ENCODE data around the gene HLCS.

Gene HLCS

GRCh38 chr21:36904093-36904666 lies 62.3 kb downstream of the HLCS start:
- CTCF ChIA-PET: interaction anchor here (1.8 to 3.1 kb wide), 2 partner anchors 11 to 14 kb away, joined by 4 to 10 read pairs; no protein-coding TSS in a partner anchor
- DNase-seq (ENCODE audit: low read depth, low spot score): no peak
- POLR2A ChIA-PET: no interaction called here
- TF ChIP-seq CTCF (IDR thresholded peaks at IDR 0.05; ENCODE audit: insufficient read depth, low read length, missing control alignments): no peak
- H3K4me3 ChIP-seq (ENCODE audit: low read depth, low read length): no peak overlapping the region

GRCh38 chr21:36902793-36903192 lies 63.7 kb downstream of the HLCS start:
- ChIA-PET CTCF (interaction anchor here (1.8 to 3.1 kb wide), 2 partner anchors 9 to 15 kb away, joined by 4 to 10 read pairs; no protein-coding TSS in a partner anchor), POLR2A (no interaction called here)
- H3K4me3 ChIP-seq (ENCODE audit: low read depth, low read length): no peak overlapping the region
- DNase-seq (ENCODE audit: low read depth, low spot score): no peak
- TF ChIP-seq CTCF (IDR thresholded peaks at IDR 0.05; ENCODE audit: insufficient read depth, low read length, missing control alignments): no peak

GRCh38 chr21:36902331-36902730 lies 64.1 kb downstream of the HLCS start:
- TF ChIP-seq CTCF (IDR thresholded peaks at IDR 0.05; ENCODE audit: insufficient read depth, low read length, missing control alignments): no peak
- CTCF ChIA-PET: interaction anchor here (1.8 to 3.1 kb wide), 2 partner anchors 9 to 15 kb away, joined by 4 to 10 read pairs; no protein-coding TSS in a partner anchor

GRCh38 chr21:36901575-36901974 lies 64.9 kb downstream of the HLCS start:
- ChIA-PET CTCF (no interaction called here), POLR2A (no interaction called here)
- no peak for DNase-seq (ENCODE audit: low read depth, low spot score)
- TF ChIP-seq CTCF (IDR thresholded peaks at IDR 0.05; ENCODE audit: insufficient read depth, low read length, missing control alignments): no peak
- no peak overlapping the region for H3K4me3 ChIP-seq (ENCODE audit: low read depth, low read length)

More at GRCh38 chr21:36902331-36902730, 64.1 kb downstream of the HLCS start:
- H3K4me3 ChIP-seq (ENCODE audit: low read depth, low read length): no peak overlapping the region
- DNase-seq (ENCODE audit: low read depth, low spot score): no peak
- POLR2A ChIA-PET: no interaction called here

GRCh38 chr21:36893581-36893980 lies 72.9 kb downstream of the HLCS start:
- no peak for DNase-seq (ENCODE audit: low read depth, low spot score)
- TF ChIP-seq CTCF (IDR thresholded peaks at IDR 0.05; ENCODE audit: insufficient read depth, low read length, missing control alignments): no peak
- ChIA-PET CTCF (interaction anchor here (1.1 kb wide), 1 partner anchor 10 kb away, joined by 4 read pairs; no protein-coding TSS in a partner anchor), POLR2A (no interaction called here)
- no peak overlapping the region for H3K4me3 ChIP-seq (ENCODE audit: low read depth, low read length)

- no peak for TF ChIP-seq CTCF (IDR thresholded peaks at IDR 0.05; ENCODE audit: insufficient read depth, low read length, missing control alignments)
- DNase-seq (ENCODE audit: low read depth, low spot score): no peak
- ChIA-PET CTCF (no interaction called here), POLR2A (no interaction called here)
- H3K4me3 ChIP-seq (ENCODE audit: low read depth, low read length): no peak overlapping the region
These were observed 74.3 kb downstream of the HLCS start for GRCh38 chr21:36892201-36892600.

Measured in AG04449 (cell line).